ENCODE measurements around the gene KCTD2. TPM values are rescaled to one million over a fixed set of nuclear protein-coding genes. Genes with fewer than 3 reads are reported as not detected.

The KCTD2 gene
- total and polyA plus RNA-seq, 9 of the 15 experiments (the other 6 are each of a cell fraction or from before 2014, with no cell fraction given): 1.7 to 32.9 (median 15.8) TPM

DNA sequence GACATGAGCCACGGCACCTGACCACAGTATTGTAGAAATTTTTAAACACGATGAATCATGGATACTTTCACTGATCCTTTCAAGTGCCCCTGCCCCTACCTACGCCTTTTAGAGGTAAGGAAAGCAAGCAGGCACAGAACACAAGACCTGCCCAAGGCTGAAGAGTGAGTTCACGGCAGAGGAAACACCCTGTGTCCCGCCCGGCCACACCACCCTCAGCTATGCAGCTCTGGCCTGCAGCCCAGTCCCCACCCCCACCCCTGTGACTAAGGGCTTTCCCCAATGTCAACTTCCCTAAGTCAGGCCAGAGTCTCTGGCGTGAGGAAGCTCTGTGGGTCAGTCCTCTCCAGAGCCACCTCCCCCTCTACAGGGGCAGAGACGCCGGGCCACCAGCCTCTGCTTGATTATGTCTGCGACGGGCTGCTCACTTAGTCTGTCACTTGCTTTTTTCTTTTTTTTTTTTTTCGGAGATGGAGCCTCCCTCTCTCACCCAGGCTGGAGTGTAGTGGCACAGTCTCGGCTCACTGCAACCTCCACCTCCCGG lies 49.1 kb downstream of the KCTD2 start (continued):
- TF ChIP-seq, protein P1, sequence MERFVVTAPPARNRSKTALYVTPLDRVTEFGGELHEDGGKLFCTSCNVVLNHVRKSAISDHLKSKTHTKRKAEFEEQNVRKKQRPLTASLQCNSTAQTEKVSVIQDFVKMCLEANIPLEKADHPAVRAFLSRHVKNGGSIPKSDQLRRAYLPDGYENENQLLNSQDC (CRISPR knock-in tag; IDR thresholded peaks at IDR 0.05): no peak
- TF ChIP-seq BMI1 (IDR thresholded peaks at IDR 0.05; ENCODE audit: low read length): no peak
- peak; percentile 89 for TF ChIP-seq ZNF316 (IDR thresholded peaks at IDR 0.05)
- no peak; the same call in 1 of the 2 replicates for TF ChIP-seq HMBOX1 (IDR thresholded peaks at IDR 0.05)
- TF ChIP-seq GATAD2A (IDR thresholded peaks at IDR 0.05): peak; percentile 92; the same call in 1 of the 2 replicates
- TF ChIP-seq ZNF740 (CRISPR knock-in tag; IDR thresholded peaks at IDR 0.05): no peak
- TF ChIP-seq ZNF740 (tag; IDR thresholded peaks at IDR 0.05): no peak
- TF ChIP-seq SMARCC2 (IDR thresholded peaks at IDR 0.05; ENCODE audit: low read depth): peak; percentile 27; the same call in 1 of the 2 replicates
- TF ChIP-seq RAD51 (IDR thresholded peaks at IDR 0.05; ENCODE audit: borderline replicate concordance, low read depth): no peak; the same call in 1 of the 2 replicates
- no peak for TF ChIP-seq TFAM (CRISPR knock-in tag; conservative IDR thresholded peaks at IDR 0.05)
- TF ChIP-seq FOXA1 (IDR thresholded peaks at IDR 0.05; ENCODE audit: borderline replicate concordance): no peak
- TF ChIP-seq ID3 (CRISPR knock-in tag; IDR thresholded peaks at IDR 0.05): no peak
- no peak; the same call in 1 of the 2 replicates for TF ChIP-seq ID3 (tag; IDR thresholded peaks at IDR 0.05)
- TF ChIP-seq ZNF436 (CRISPR knock-in tag; IDR thresholded peaks at IDR 0.05): no peak
- TF ChIP-seq SAFB2 (IDR thresholded peaks at IDR 0.05; ENCODE audit: borderline replicate concordance, low read depth, low read length, severe bottlenecking): no peak
- no peak for TF ChIP-seq PHB (CRISPR knock-in tag; IDR thresholded peaks at IDR 0.05)
- TF ChIP-seq FOXJ3 (CRISPR knock-in tag; IDR thresholded peaks at IDR 0.05): no peak
- no peak for TF ChIP-seq PTBP1 (IDR thresholded peaks at IDR 0.05; ENCODE audit: low read depth, low read length)
- no peak for TF ChIP-seq AFF4 (CRISPR knock-in tag; IDR thresholded peaks at IDR 0.05)
- peak; percentile 87 for TF ChIP-seq C11orf30 (IDR thresholded peaks at IDR 0.05; ENCODE audit: low read depth)
- TF ChIP-seq ZNF197 (CRISPR knock-in tag; IDR thresholded peaks at IDR 0.05; ENCODE audit: low read depth): peak; percentile 62; the same call in 1 of the 2 replicates
- no peak for TF ChIP-seq NCOA6 (IDR thresholded peaks at IDR 0.05)
- TF ChIP-seq MECOM (CRISPR knock-in tag; IDR thresholded peaks at IDR 0.05): no peak
- peak; percentile 78 for TF ChIP-seq ARID1B (IDR thresholded peaks at IDR 0.05)
- peak; percentile 97 for TF ChIP-seq KLF1 (tag; IDR thresholded peaks at IDR 0.05)
- peak; percentile 42; the same call in 1 of the 2 replicates for TF ChIP-seq TRIM28 (IDR thresholded peaks at IDR 0.05)
